Temporal lobe (tissue), 1 donor: Measurements from ENCODE around the gene DUOXA2. TPM values are rescaled to one million over a fixed set of nuclear protein-coding genes. Genes with fewer than 3 reads are reported as not detected.

Experiments used
- total RNA-seq: library from RNA; depleted of rRNA; stranded (reverse); fragments of >200 nt; gene quantifications from one replicate; pipeline ENCODE4 v1.2.3, GENCODE V29; 2014

The DUOXA2 gene
- total RNA-seq, 1 donor from 2014 or later, result not detected

Other genes with a start within 250 kb of the DUOXA2 start
- not detected for gene TERB2, start 157.6 kb upstream of the DUOXA2 start, total RNA-seq
- 6.6 TPM for gene SORD, start 91.1 kb upstream of the DUOXA2 start, total RNA-seq
- not detected for gene DUOX2, start 154 bp upstream of the DUOXA2 start, total RNA-seq
- gene DUOXA1, start 15.6 kb downstream of the DUOXA2 start, total RNA-seq, result under 0.01 TPM
- not detected for gene DUOX1, start 15.7 kb downstream of the DUOXA2 start, total RNA-seq
- gene SHF, start 73.6 kb downstream of the DUOXA2 start, total RNA-seq, result 46.7 TPM
- not detected for gene SLC28A2, start 137.9 kb downstream of the DUOXA2 start, total RNA-seq